ENCODE results near the gene PAX3.

PAX3 gene

GRCh38 chr2:222270396-222270795 is 28.4 kb downstream of the PAX3 start:
- no peak for DNase-seq (ENCODE audit: low read depth in 2 of 2)

GRCh38 chr2:222269132-222269531 is 29.7 kb downstream of the PAX3 start:
- DNase-seq (ENCODE audit: low read depth in 2 of 2): no peak

- no peak for DNase-seq (ENCODE audit: low read depth in 2 of 2)
These were observed 30.3 kb downstream of the PAX3 start for GRCh38 chr2:222268311-222268990.

- no peak for DNase-seq (ENCODE audit: low read depth in 2 of 2)
These were observed 33.9 kb downstream of the PAX3 start for GRCh38 chr2:222264791-222265320.

GRCh38 chr2:222261504-222261903 is 37.3 kb downstream of the PAX3 start:
- DNase-seq (ENCODE audit: low read depth in 2 of 2): no peak

GRCh38 chr2:222257645-222258044 is 41.2 kb downstream of the PAX3 start:
- no peak for DNase-seq (ENCODE audit: low read depth in 2 of 2)

- no peak for DNase-seq (ENCODE audit: low read depth in 2 of 2)
These were observed 42.5 kb downstream of the PAX3 start for GRCh38 chr2:222256250-222256649.

- DNase-seq (ENCODE audit: low read depth in 2 of 2): no peak
These were observed 43.7 kb downstream of the PAX3 start for GRCh38 chr2:222255090-222255489.

- no peak for DNase-seq (ENCODE audit: low read depth in 2 of 2)
These were observed 48.5 kb downstream of the PAX3 start for GRCh38 chr2:222250313-222250712.

- no peak for DNase-seq (ENCODE audit: low read depth in 2 of 2)
These were observed 49.4 kb downstream of the PAX3 start for GRCh38 chr2:222249444-222249843.

- no peak for DNase-seq (ENCODE audit: low read depth in 2 of 2)
These were observed 50.0 kb downstream of the PAX3 start for GRCh38 chr2:222248818-222249217.

GRCh38 chr2:222248256-222248655 is 50.5 kb downstream of the PAX3 start:
- DNase-seq (ENCODE audit: low read depth in 2 of 2): no peak

- no peak for DNase-seq (ENCODE audit: low read depth in 2 of 2)
These were observed 56.3 kb downstream of the PAX3 start for GRCh38 chr2:222242532-222242931.

- DNase-seq (ENCODE audit: low read depth in 2 of 2): no peak
These were observed 57.5 kb downstream of the PAX3 start for GRCh38 chr2:222241128-222241870.

- DNase-seq (ENCODE audit: low read depth in 2 of 2): no peak
These were observed 58.1 kb downstream of the PAX3 start for GRCh38 chr2:222240676-222241049.

GRCh38 chr2:222239945-222240675 is 58.7 kb downstream of the PAX3 start:
- DNase-seq (ENCODE audit: low read depth in 2 of 2): no peak

- DNase-seq (ENCODE audit: low read depth in 2 of 2): no peak
These were observed 59.7 kb downstream of the PAX3 start for GRCh38 chr2:222239091-222239490.

- DNase-seq (ENCODE audit: low read depth in 2 of 2): no peak
These were observed 60.7 kb downstream of the PAX3 start for GRCh38 chr2:222238072-222238471.

GRCh38 chr2:222232839-222233238 is 66.0 kb downstream of the PAX3 start:
- no peak for DNase-seq (ENCODE audit: low read depth in 2 of 2)

- DNase-seq (ENCODE audit: low read depth in 2 of 2): no peak
These were observed 66.4 kb downstream of the PAX3 start for GRCh38 chr2:222232372-222232771.

- DNase-seq (ENCODE audit: low read depth in 2 of 2): no peak
These were observed 70.7 kb downstream of the PAX3 start for GRCh38 chr2:222228054-222228453.

GRCh38 chr2:222218786-222219185 is 80.0 kb downstream of the PAX3 start:
- no peak for DNase-seq (ENCODE audit: low read depth in 2 of 2)

GRCh38 chr2:222217712-222218111 is 81.1 kb downstream of the PAX3 start:
- no peak for DNase-seq (ENCODE audit: low read depth in 2 of 2)

Measured in stimulated activated CD4-positive, alpha-beta T cell treated with anti-CD3 and anti-CD28 coated beads, Interleukin-1b, Interleukin-23, amount 100 ng/mL, for 4 hours (primary cell).